HEK293T (cell line): ENCODE data around the gene GRIA3.

Experiments
- BHLHE40 ChIP-seq: fragments of 450-650 bp; IDR thresholded peaks from 2 replicates; pipeline ENCODE4 v1.6.1; 2016; ENCODE audit warnings: mild to moderate bottlenecking, moderate library complexity, borderline replicate concordance
- CTBP1 ChIP-seq: fragments of 450-650 bp; IDR thresholded peaks from 2 replicates; pipeline ENCODE4 v1.6.1; 2016; ENCODE audit warnings: borderline replicate concordance
- ELF4 ChIP-seq: fragments of 450-650 bp; IDR thresholded peaks from 2 replicates; pipeline ENCODE4 v1.6.1; 2017; ENCODE audit warnings: antibody characterized with exemption
- FOXM1 ChIP-seq: fragments of 450-650 bp; IDR thresholded peaks from 2 replicates; pipeline ENCODE4 v1.6.1; 2017; ENCODE audit warnings: mild to moderate bottlenecking, borderline replicate concordance
- PKNOX1 ChIP-seq: fragments of 450-650 bp; IDR thresholded peaks from 2 replicates; pipeline ENCODE4 v1.6.1; 2016
- SP1 ChIP-seq: fragments of 450-650 bp; IDR thresholded peaks from 2 replicates; pipeline ENCODE4 v1.6.1; 2017
- TARDBP ChIP-seq: fragments of 450-650 bp; IDR thresholded peaks from 2 replicates; pipeline ENCODE4 v1.6.1; 2016

- TF ChIP-seq PKNOX1: no peak
- TF ChIP-seq SP1: no peak
- no peak for TF ChIP-seq FOXM1
- no peak for TF ChIP-seq ELF4
- no peak for TF ChIP-seq BHLHE40
- TF ChIP-seq CTBP1: no peak
- no peak for TF ChIP-seq TARDBP
These were observed 98.2 kb downstream of the GRIA3 start for GRCh38 chrX:123282241-123282640.
